GM21528 (cell line): ENCODE data around the gene FXYD4.

ENCODE experiments used
- ATAC-seq: cut with Tn5 transposase; IDR thresholded peaks from one replicate; pipeline ENCODE4 v1.9.1; 2021; ENCODE audit warnings: mild to moderate bottlenecking, moderate library complexity; ENCODE audit not compliant: unreplicated experiment, low FRiP score

The FXYD4 gene

GRCh38 chr10:43393606-43394360 is 22.3 kb downstream of the FXYD4 start:
- no peak for ATAC-seq

- no peak for ATAC-seq
These were observed 23.4 kb downstream of the FXYD4 start for GRCh38 chr10:43394868-43395267.

- no peak for ATAC-seq
These were observed 24.2 kb downstream of the FXYD4 start for GRCh38 chr10:43395571-43396060.

- ATAC-seq = peak; percentile 53
These were observed 24.9 kb downstream of the FXYD4 start for GRCh38 chr10:43396061-43396927.

GRCh38 chr10:43396928-43397624 is 25.6 kb downstream of the FXYD4 start:
- peak; percentile 82 for ATAC-seq

- ATAC-seq = no peak
These were observed 27.5 kb downstream of the FXYD4 start for GRCh38 chr10:43398939-43399319.

- no peak for ATAC-seq
These were observed 28.2 kb downstream of the FXYD4 start for GRCh38 chr10:43399320-43400310.

GRCh38 chr10:43401627-43402026 is 30.2 kb downstream of the FXYD4 start:
- ATAC-seq = no peak

GRCh38 chr10:43402176-43402575 is 30.7 kb downstream of the FXYD4 start:
- no peak for ATAC-seq

GRCh38 chr10:43402880-43403452 is 31.5 kb downstream of the FXYD4 start:
- ATAC-seq = no peak

GRCh38 chr10:43403911-43404703 is 32.7 kb downstream of the FXYD4 start:
- ATAC-seq = no peak

GRCh38 chr10:43404704-43405084 is 33.3 kb downstream of the FXYD4 start:
- no peak for ATAC-seq

- no peak for ATAC-seq
These were observed 35.7 kb downstream of the FXYD4 start for GRCh38 chr10:43407148-43407575.

GRCh38 chr10:43407576-43408330 is 36.3 kb downstream of the FXYD4 start:
- ATAC-seq = peak; percentile 60

GRCh38 chr10:43408331-43408709 is 36.9 kb downstream of the FXYD4 start:
- ATAC-seq = peak; percentile 7

GRCh38 chr10:43408710-43409384 is 37.4 kb downstream of the FXYD4 start, which contains the start of gene HNRNPF:
Gene HNRNPF, minus strand, starts transcription at chr10:43409186. Its CDS starts 21,302 bp downstream, at chr10:43387884.
- ATAC-seq = peak; percentile 67

GRCh38 chr10:43409385-43410109 is 38.1 kb downstream of the FXYD4 start:
- ATAC-seq = peak; percentile 0
